BJ (cell line): ENCODE measurements around the gene DNER. TPM values are rescaled to one million over a fixed set of nuclear protein-coding genes. Genes with fewer than 3 reads are reported as not detected.

Source experiments
- CTCF ChIA-PET: fragments of 350-600 bp; formaldehyde crosslinking; extraction: SDS; loops from one replicate; lab custom pipeline; 2021; ENCODE audit warnings: antibody characterized with exemption, inconsistent platforms; lab: Yijun Ruan, JAX
- POLR2A ChIA-PET: fragments of 300-600 bp; sonication (Branson Sonifier 250); formaldehyde crosslinking; extraction: SDS; loops from one replicate; lab custom pipeline; 2021; ENCODE audit warnings: antibody characterized with exemption; lab: Charles Lee
- DNase-seq: peaks from one replicate; pipeline ENCODE4 v3.0.0-alpha.2; 2011; ENCODE audit warnings: low read depth
- H3K27me3 ChIP-seq: 2 replicates; pipeline ENCODE4 v1.6.0; 2011; ENCODE audit warnings: low read length; ENCODE audit not compliant: control insufficient read depth, insufficient read depth
- H3K36me3 ChIP-seq: 2 replicates; pipeline ENCODE4 v1.5.1; 2011; ENCODE audit warnings: low read length; ENCODE audit not compliant: control insufficient read depth, insufficient read depth
- H3K4me3 ChIP-seq: 2 replicates; pipeline ENCODE4 v1.5.1; 2011; ENCODE audit warnings: low read depth, mild to moderate bottlenecking, control low read depth, low read length
- CTCF ChIP-seq: IDR thresholded peaks from 2 replicates; pipeline ENCODE4 v1.5.1; 2011; ENCODE audit warnings: low read depth, mild to moderate bottlenecking, control low read depth, inconsistent platforms, low read length, moderate library complexity; ENCODE audit not compliant: insufficient read depth
- polyA plus RNA-seq: library from polyadenylated mRNA; depleted of rRNA; stranded (reverse); fragments of >200 nt; gene quantifications from 2 replicates; pipeline ENCODE4 v1.2.3, GENCODE V29; 2011

Gene DNER
- polyA plus RNA-seq, 1 experiment = 0.02 TPM

DNA sequence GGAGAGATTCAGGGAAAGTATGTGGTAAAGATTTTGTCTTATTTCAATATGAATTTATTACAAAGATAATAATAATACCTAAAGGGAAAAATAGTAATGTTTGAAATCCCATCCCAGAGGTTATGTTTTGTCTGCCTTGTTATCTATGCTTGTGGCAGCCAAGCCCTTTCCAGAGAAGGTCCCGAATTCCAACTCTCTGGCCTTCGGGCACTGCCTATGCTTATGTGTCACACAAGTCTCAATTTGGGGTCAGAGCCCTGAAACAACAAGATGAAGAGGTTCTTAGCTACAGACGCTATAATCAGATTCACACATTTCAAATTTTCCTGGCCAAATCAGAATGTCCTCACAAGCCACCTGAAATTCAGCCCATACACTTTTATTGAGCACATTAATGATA lies 59.9 kb downstream of the DNER start:
- CTCF ChIA-PET = no interaction called here
- Histone ChIP-seq H3K4me3 (no peak overlapping the region), H3K27me3 (no peaks in the 10 kb centered on the region), H3K36me3 (no peaks in the 10 kb centered on the region)
- POLR2A ChIA-PET = no interaction called here
- no peak for TF ChIP-seq CTCF
- no peak for DNase-seq

- POLR2A ChIA-PET = no interaction called here
- CTCF ChIA-PET = interaction anchor here (0.6 to 1.3 kb wide), 3 partner anchors 13 to 64 kb away, joined by 3 read pairs; no protein-coding TSS in a partner anchor
- Histone ChIP-seq H3K27me3 (no peaks in the 10 kb centered on the region), H3K4me3 (no peak overlapping the region), H3K36me3 (no peaks in the 10 kb centered on the region)
- DNase-seq = no peak
- no peak for TF ChIP-seq CTCF
Measured at GRCh38 chr2:229653531-229653930, 60.8 kb downstream of the DNER start.

GRCh38 chr2:229652796-229653195 lies 61.6 kb downstream of the DNER start:
- DNase-seq = no peak
- Histone ChIP-seq H3K4me3 (no peak overlapping the region), H3K27me3 (no peaks in the 10 kb centered on the region), H3K36me3 (no peaks in the 10 kb centered on the region)
- ChIA-PET CTCF (interaction anchor here (1.0 to 1.3 kb wide), 2 partner anchors 13 to 14 kb away, joined by 3 read pairs; no protein-coding TSS in a partner anchor), POLR2A (no interaction called here)
- no peak for TF ChIP-seq CTCF

GRCh38 chr2:229650901-229651300 lies 63.5 kb downstream of the DNER start:
- CTCF ChIA-PET = interaction anchor here (0.7 kb wide), 1 partner anchor 35 kb away, joined by 3 read pairs; no protein-coding TSS in a partner anchor
- H3K27me3 ChIP-seq = no peaks in the 10 kb centered on the region
- TF ChIP-seq CTCF = no peak
- H3K4me3 ChIP-seq = no peak overlapping the region
- no peaks in the 10 kb centered on the region for H3K36me3 ChIP-seq
- POLR2A ChIA-PET = no interaction called here
- DNase-seq = no peak

DNA sequence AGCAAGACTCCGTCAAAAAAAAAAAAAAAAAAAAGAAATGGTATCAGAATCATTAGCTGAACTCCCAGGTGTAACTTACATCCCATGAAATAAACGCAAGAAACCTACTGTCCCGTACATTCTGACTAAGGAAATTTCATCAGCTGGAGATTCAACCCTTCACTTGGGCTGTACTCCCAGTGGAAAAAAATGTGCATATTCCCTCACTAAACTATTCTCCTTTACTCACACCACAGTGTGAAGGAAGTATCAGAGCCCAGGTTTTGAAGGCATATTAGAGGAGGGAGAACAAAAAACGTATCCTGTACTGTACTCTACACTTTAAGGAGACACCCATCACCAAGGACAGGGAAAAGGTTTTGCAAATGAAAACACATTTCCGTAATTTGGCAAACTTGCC lies 64.3 kb downstream of the DNER start:
- H3K27me3 ChIP-seq = no peaks in the 10 kb centered on the region
- ChIA-PET POLR2A (no interaction called here), CTCF (no interaction called here)
- no peak overlapping the region for H3K4me3 ChIP-seq
- no peak for TF ChIP-seq CTCF
- DNase-seq = no peak
- H3K36me3 ChIP-seq = no peaks in the 10 kb centered on the region
